GM12872 (cell line): Measurements from ENCODE around the gene RTP2.

ENCODE experiments used
- CTCF ChIP-seq: IDR thresholded peaks from 3 replicates; pipeline ENCODE4 v1.5.1; 2011; ENCODE audit warnings: low read depth, mild to moderate bottlenecking, low read length, moderate library complexity; ENCODE audit not compliant: insufficient read depth

RTP2 gene

GRCh38 chr3:187689984-187690383 lies 12.4 kb downstream of the RTP2 start:
- TF ChIP-seq CTCF: no peak

DNA sequence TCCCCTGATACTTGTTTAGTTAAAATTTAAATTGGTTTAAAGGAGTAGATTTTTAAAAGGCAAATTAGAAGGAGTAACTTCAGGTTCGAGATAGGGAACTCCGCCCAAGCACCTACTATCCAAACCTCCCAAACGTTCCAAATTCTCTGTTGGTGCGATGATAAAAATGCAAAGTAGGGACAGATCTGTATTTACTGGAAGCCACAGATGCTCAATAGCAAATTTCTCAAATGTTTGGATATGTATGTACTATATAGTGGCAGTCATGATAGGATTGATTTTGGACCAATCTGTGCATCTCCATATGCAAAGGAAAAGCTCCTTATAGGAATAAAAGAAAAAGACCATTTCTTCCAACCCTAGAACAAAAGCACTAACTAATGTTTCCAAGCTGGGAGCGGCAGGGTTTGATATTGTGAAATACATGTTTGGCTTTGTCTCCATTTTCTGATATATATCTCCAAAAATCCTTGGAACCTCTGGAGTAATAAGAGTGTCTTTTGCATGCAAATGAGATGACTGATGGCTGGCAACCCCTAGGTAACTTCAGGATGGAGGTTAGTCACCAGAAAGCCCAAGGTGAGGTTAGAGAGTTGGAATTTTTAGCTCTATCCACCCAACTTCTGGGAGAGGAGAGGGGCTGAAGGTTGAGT lies 15.6 kb downstream of the RTP2 start:
- no peak for TF ChIP-seq CTCF

DNA sequence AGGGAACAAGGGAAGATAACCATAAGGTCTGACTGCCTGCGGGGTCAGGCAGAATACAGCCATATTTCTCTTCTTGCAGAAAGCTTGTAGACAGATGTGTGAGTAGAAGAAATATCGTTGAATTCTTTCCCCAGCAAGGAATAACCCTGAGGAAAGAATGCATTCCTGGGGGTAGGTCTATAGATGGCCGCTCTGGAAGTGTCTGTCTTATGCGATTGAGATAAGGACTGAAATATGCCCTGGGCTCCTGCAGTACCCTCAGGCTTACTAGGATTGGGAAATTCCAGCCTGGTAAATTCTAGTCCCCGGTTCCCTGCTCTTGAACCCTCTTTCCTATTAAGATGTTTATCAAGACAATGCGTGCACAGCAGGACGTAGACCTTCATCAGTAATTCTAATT lies 16.4 kb downstream of the RTP2 start:
- TF ChIP-seq CTCF: no peak

- TF ChIP-seq CTCF: no peak
Measured at GRCh38 chr3:187684880-187685279, 17.5 kb downstream of the RTP2 start.

- no peak for TF ChIP-seq CTCF
Measured at GRCh38 chr3:187684444-187684843, 17.9 kb downstream of the RTP2 start.

DNA sequence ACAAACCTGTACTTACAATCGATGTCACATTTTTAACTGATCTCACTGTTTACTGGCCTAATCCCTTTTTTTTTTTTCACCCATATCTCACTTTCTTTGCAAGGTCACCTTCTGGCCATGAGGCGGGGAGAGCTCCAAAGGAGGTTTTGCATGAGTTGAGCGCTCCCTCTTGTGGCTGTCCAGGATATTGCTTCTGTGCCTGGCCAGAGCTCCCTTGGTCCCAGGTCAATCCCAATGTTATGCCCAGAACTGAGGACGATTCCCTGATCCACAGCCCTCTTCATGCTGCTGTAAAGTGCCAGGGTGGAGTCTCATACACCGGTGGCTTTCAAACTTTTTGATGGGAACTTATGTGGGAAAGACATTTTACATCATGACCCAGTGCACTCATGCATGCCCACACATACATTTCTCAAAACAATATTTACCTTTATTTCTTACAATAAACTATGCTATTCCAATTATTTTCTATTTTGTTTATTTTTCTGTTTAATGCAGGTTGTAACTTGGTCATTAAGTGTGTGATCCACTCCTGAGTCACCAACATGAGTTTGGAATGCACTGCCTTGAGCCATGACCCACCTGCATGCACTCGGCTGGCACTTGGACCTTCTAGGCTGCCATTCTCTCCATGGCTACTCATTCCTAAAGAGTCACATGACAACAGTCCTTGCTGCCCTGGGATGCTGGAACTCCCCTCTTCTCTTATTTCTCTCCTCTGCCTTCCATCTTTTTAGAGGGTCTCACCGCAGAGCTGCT lies 22.5 kb downstream of the RTP2 start:
- peak; percentile 93 for TF ChIP-seq CTCF

DNA sequence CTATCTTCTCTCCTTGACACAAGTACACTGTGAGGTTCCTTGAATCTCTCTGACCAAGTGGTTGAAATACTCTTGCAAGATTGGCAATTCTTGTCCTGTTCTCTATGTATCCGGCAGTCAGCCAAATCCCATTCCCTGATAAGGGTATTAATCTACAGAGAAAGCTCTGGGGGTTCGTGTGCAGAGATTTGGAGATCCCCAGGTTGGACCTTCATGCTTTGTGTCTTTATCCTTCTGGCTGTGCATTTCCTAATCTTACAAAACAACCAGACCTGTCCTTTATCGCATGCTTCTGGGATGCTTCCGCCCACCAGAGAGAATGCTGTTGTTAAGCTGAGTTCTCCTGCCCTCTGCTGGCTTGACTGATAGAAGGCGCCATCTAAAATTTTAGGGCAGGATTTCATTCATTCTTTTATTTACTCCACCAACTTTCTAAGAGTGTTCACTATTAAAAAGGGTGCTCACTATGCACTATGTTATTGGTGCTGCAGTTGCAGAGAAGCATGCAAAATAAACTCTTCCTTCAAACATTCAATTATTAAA lies 23.6 kb downstream of the RTP2 start:
- TF ChIP-seq CTCF: peak; percentile 62
